ENCODE data around the gene PLA2G3. TPM values are rescaled to one million over a fixed set of nuclear protein-coding genes. Genes with fewer than 3 reads are reported as not detected.

PLA2G3 gene
- total and polyA plus RNA-seq, 2 donors (not counting 3 experiments of a cell fraction or from before 2014, with no cell fraction given): 0.75 to 0.84 TPM

- Histone ChIP-seq H2AFZ (ENCODE audit: low read depth, low read length) (no peak within 1 kb of the TSS), H3K4me1 (ENCODE audit: control insufficient read depth, extremely low read depth, insufficient read depth, low read length) (no peaks in the 10 kb centered on the region), H3K4me2 (ENCODE audit: insufficient read depth, low read length) (no peak within 1 kb of the TSS), H3K36me3 (ENCODE audit: control insufficient read depth in 2 of 2, extremely low read depth in 1 of 2, insufficient read depth in 2 of 2, low read length in 2 of 2) (no peaks in the 10 kb centered on the region), H3K27ac (ENCODE audit: insufficient read depth, low read depth, low read length) (no peak within 1 kb of the TSS), H3K9ac (replicated peaks; ENCODE audit: extremely low read depth, insufficient read depth, low read length) (no peak within 1 kb of the TSS), H3K9me3 (replicated peaks; ENCODE audit: control insufficient read depth, insufficient read depth, low read length) (no peaks in the 10 kb centered on the region), H4K20me1 (replicated peaks; ENCODE audit: control insufficient read depth, extremely low read depth, insufficient read depth, low read length) (no peaks in the 10 kb centered on the region), H3K79me2 (ENCODE audit: control insufficient read depth, insufficient read depth, low read length) (no peaks in the 10 kb centered on the region), H3K9me1 (replicated peaks; ENCODE audit: control insufficient read depth, extremely low read depth, insufficient read depth, low read length) (no peaks in the 10 kb centered on the region), H3K27me3 (ENCODE audit: control insufficient read depth in 2 of 2, insufficient read depth in 2 of 2, low read length in 2 of 2) (peaks cover 0 to 4% of the 10 kb centered on the region in 2 experiments), H3K4me3 (replicated peaks in 1 of 3; ENCODE audit: insufficient read depth in 1 of 3, low read depth in 1 of 3, low read length in 3 of 3) (no peak within 1 kb of the TSS)
- DNase-seq (ENCODE audit: low read depth, low spot score): no peak
- TF ChIP-seq, protein P1, sequence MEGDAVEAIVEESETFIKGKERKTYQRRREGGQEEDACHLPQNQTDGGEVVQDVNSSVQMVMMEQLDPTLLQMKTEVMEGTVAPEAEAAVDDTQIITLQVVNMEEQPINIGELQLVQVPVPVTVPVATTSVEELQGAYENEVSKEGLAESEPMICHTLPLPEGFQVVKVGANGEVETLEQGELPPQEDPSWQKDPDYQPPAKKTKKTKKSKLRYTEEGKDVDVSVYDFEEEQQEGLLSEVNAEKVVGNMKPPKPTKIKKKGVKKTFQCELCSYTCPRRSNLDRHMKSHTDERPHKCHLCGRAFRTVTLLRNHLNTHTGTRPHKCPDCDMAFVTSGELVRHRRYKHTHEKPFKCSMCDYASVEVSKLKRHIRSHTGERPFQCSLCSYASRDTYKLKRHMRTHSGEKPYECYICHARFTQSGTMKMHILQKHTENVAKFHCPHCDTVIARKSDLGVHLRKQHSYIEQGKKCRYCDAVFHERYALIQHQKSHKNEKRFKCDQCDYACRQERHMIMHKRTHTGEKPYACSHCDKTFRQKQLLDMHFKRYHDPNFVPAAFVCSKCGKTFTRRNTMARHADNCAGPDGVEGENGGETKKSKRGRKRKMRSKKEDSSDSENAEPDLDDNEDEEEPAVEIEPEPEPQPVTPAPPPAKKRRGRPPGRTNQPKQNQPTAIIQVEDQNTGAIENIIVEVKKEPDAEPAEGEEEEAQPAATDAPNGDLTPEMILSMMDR (IDR thresholded peaks at IDR 0.05; ENCODE audit: extremely low read depth in 1 of 2, insufficient read depth in 1 of 2, low read depth in 1 of 2, low read length in 2 of 2): no peak
- TF ChIP-seq FOS (IDR thresholded peaks at IDR 0.05; ENCODE audit: borderline replicate concordance, insufficient read depth, low read length) (no peak), GATA2 (IDR thresholded peaks at IDR 0.05; ENCODE audit: insufficient read depth, insufficient read length, low read depth, low read length) (no peak), POLR2AphosphoS5 (IDR thresholded peaks at IDR 0.05; ENCODE audit: insufficient read depth, low read depth, low read length) (no peak), EZH2 (IDR thresholded peaks at IDR 0.05; ENCODE audit: borderline replicate concordance, low read depth, low read length, severe bottlenecking) (no peak), POLR2A (IDR thresholded peaks at IDR 0.05; ENCODE audit: low read depth, low read length) (no peak), MYC (IDR thresholded peaks at IDR 0.05; ENCODE audit: low read depth, low read length) (no peak), JUN (IDR thresholded peaks at IDR 0.05; ENCODE audit: borderline replicate concordance, insufficient read depth, insufficient read length, low read depth) (no peak)
- TF ChIP-seq, protein P2, sequence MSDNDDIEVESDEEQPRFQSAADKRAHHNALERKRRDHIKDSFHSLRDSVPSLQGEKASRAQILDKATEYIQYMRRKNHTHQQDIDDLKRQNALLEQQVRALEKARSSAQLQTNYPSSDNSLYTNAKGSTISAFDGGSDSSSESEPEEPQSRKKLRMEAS (IDR thresholded peaks at IDR 0.05; ENCODE audit: insufficient read depth, insufficient read length): no peak
- dilution Hi-C loops (cut with MboI; ENCODE audit: extremely low pct_ligation_motif_present, low sequenced_read_pairs): no loop called here
- no peak for FAIRE-seq
- ChIA-PET POLR2A (no interaction called here), CTCF (interaction anchor here (1.0 kb wide), 2 partner anchors 14 to 74 kb away, joined by 3 read pairs; no protein-coding TSS in a partner anchor)
- no TSS peak for BruUV-seq (replicated peaks)
- intact Hi-C loops (cut with micrococcal nuclease): no loop called here
These were observed 17.6 kb downstream of the PLA2G3 start, which contains the start of gene INPP5J for GRCh38 chr22:31122532-31123291. Gene INPP5J (plus strand): TSS chr22:31122966. CDS start chr22:31123015, 49 bp downstream.
